Fibroblast of villous mesenchyme (primary cell): ENCODE results near the gene ABHD3. TPM values are rescaled to one million over a fixed set of nuclear protein-coding genes. Genes with fewer than 3 reads are reported as not detected.

ENCODE experiments used
- DNase-seq: peaks from one replicate; pipeline ENCODE4 v3.0.0-alpha.2; 2010; ENCODE audit warnings: low read depth
- H3K4me3 ChIP-seq: 2 replicates; pipeline ENCODE4 v1.5.1; 2011; ENCODE audit warnings: low read depth, mild to moderate bottlenecking, low read length
- total RNA-seq: library from RNA; depleted of rRNA; stranded (reverse); fragments of >200 nt; gene quantifications from 2 replicates; pipeline ENCODE4 v1.2.3, GENCODE V29; 2012
- TF ChIP-seq, protein P1 (sequence below): IDR thresholded peaks from 2 replicates; pipeline ENCODE4 v1.5.1; 2012; ENCODE audit warnings: low read depth, mild to moderate bottlenecking, low read length; ENCODE audit not compliant: insufficient read depth

ABHD3 gene
- total RNA-seq, 1 donor: 8.6 TPM

DNA sequence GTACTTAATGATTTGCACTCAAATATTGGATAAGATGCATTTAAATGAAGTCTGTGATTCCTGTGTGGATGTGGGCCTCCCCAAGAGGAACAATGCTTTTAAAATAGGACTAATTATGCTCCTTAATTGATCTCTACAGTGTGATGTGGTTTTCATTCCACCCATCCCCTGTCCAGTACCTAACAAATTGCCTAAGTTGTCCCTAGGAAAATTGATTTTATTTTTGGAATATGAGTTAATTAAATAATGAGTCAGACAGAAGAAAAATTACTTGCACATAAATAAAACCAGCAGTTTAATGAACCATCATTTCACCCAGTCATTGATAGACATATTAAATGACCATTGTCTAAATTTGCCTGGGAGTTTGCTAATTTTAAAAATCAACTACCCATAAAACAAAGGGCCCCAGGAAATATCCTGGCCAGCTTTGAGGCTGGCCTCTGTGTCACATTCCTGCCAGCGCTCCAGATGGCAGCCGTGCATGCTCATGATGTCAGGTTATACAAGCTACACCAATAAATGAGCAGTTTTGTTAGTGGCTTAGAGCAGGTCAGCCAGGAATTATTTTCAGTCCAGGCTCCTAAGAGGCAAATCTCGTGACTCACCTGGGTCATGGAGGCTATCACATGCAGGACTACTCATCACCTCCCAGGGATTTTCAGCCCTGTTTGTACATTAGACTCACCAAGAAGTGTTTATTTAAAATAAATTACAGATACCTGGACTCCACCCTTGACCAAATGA lies 31.9 kb downstream of the ABHD3 start:
- TF ChIP-seq, protein P1, sequence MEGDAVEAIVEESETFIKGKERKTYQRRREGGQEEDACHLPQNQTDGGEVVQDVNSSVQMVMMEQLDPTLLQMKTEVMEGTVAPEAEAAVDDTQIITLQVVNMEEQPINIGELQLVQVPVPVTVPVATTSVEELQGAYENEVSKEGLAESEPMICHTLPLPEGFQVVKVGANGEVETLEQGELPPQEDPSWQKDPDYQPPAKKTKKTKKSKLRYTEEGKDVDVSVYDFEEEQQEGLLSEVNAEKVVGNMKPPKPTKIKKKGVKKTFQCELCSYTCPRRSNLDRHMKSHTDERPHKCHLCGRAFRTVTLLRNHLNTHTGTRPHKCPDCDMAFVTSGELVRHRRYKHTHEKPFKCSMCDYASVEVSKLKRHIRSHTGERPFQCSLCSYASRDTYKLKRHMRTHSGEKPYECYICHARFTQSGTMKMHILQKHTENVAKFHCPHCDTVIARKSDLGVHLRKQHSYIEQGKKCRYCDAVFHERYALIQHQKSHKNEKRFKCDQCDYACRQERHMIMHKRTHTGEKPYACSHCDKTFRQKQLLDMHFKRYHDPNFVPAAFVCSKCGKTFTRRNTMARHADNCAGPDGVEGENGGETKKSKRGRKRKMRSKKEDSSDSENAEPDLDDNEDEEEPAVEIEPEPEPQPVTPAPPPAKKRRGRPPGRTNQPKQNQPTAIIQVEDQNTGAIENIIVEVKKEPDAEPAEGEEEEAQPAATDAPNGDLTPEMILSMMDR: no peak
- DNase-seq: peak; percentile 27
- H3K4me3 ChIP-seq: no peak overlapping the region

- DNase-seq: no peak
- no peak overlapping the region for H3K4me3 ChIP-seq
- TF ChIP-seq, protein P1: no peak
Measured at GRCh38 chr18:21669736-21670285, 34.8 kb downstream of the ABHD3 start.

DNA sequence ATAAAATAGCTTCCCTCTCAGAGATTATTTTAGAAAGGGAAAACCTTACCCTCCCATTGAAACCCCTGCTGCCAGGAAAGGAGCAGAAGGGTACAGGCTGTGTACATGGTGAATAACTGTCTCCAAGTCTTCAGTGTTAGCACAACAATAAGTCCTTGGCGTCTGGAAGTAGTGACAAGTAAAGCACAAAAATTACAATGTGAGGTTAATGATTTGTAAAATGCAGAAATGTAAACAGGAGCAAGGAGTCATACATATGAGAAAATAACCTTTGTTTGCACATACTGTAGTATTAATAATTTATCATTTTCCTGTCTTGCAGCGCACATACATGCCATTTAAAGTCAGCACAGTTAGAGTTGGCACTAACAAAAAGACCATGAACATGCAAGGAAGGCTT lies 40.5 kb downstream of the ABHD3 start:
- H3K4me3 ChIP-seq: no peak overlapping the region
- TF ChIP-seq, protein P1: no peak
- DNase-seq: no peak

GRCh38 chr18:21663578-21663977 lies 41.0 kb downstream of the ABHD3 start:
- H3K4me3 ChIP-seq: no peak overlapping the region
- peak; percentile 28 for DNase-seq
- TF ChIP-seq, protein P1: no peak

DNA sequence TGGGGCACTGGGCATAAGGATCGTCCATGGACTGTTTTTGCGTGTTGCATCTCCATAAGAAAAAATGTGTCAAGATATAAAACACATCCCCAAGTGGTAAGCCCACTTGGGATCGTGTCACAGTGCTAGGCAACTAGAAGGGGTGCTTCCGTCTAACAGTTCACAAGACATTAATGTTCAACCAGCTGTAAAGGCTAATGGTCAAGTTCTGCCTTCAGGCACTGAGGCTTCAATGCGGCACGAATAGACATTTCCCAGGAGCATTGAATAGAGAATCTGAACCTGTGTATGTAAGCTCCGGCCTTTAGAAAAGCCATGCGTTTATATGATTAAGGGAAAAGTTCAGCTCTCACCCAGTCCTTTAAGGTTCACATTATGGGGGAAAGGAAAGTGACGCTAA lies 42.0 kb downstream of the ABHD3 start:
- TF ChIP-seq, protein P1: no peak
- no peak for DNase-seq
- H3K4me3 ChIP-seq: no peak overlapping the region

- DNase-seq: no peak
- TF ChIP-seq, protein P1: no peak
- H3K4me3 ChIP-seq: no peak overlapping the region
Measured at GRCh38 chr18:21660078-21660477, 44.5 kb downstream of the ABHD3 start.
